ENCODE results near the gene IGF2BP2. TPM values are rescaled to one million over a fixed set of nuclear protein-coding genes. Genes with fewer than 3 reads are reported as not detected.
A peak's percentile ranks its signal among the peaks of the same experiment; 100 is the strongest.
"Not testable (repeated sequence)": the region's sequence is repeated elsewhere in the genome, so short reads cannot be mapped to it uniquely, and the experiment has no call there.

IGF2BP2 gene
- total RNA-seq, 2 experiments from 2014 or later = 0.62 TPM; not detected in 1

GRCh38 chr3:185661296-185661695 lies 163.5 kb downstream of the IGF2BP2 start:
- peaks cover 17% of the 10 kb centered on the region for H3K27me3 Mint-ChIP-seq
- H3K4me3 Mint-ChIP-seq; H3K36me3 Mint-ChIP-seq (ENCODE audit: low read depth); H3K9me3 Mint-ChIP-seq; H3K27ac Mint-ChIP-seq; H3K4me1 Mint-ChIP-seq; DNase-seq; POLR2A ChIA-PET: not testable (repeated sequence)
- CTCF ChIA-PET = interaction anchor here (0.9 to 3.0 kb wide), 6 partner anchors 11 to 35 kb away, joined by 3 to 19 read pairs (median 6); no protein-coding TSS in a partner anchor

- no peaks in the 10 kb centered on the region for H3K9me3 Mint-ChIP-seq
- peaks cover 2% of the 10 kb centered on the region for H3K4me1 Mint-ChIP-seq
- no peak overlapping the region for H3K4me3 Mint-ChIP-seq
- POLR2A ChIA-PET = interaction anchor here (0.6 kb wide), 1 partner anchor 1266 kb away, joined by 4 read pairs; no protein-coding TSS in a partner anchor
- DNase-seq = peak; percentile 77
- no peak overlapping the region for H3K27ac Mint-ChIP-seq
- peaks cover 17% of the 10 kb centered on the region for H3K27me3 Mint-ChIP-seq
- H3K36me3 Mint-ChIP-seq (ENCODE audit: low read depth) = no peaks in the 10 kb centered on the region
- CTCF ChIA-PET = interaction anchor here (0.5 to 3.0 kb wide), 21 partner anchors 9 to 357 kb away, joined by 3 to 19 read pairs (median 4); no protein-coding TSS in a partner anchor
These were observed 164.6 kb downstream of the IGF2BP2 start for GRCh38 chr3:185659942-185660921.

GRCh38 chr3:185658943-185659342 lies 165.9 kb downstream of the IGF2BP2 start:
- H3K4me3 Mint-ChIP-seq = no peak overlapping the region
- H3K9me3 Mint-ChIP-seq = no peaks in the 10 kb centered on the region
- POLR2A ChIA-PET = no interaction called here
- no peak for DNase-seq
- peaks cover 10% of the 10 kb centered on the region for H3K27me3 Mint-ChIP-seq
- CTCF ChIA-PET = interaction anchor here (0.6 to 3.0 kb wide), 3 partner anchors 12 to 388 kb away, joined by 3 to 19 read pairs (median 4); no protein-coding TSS in a partner anchor
- no peaks in the 10 kb centered on the region for H3K36me3 Mint-ChIP-seq (ENCODE audit: low read depth)
- H3K27ac Mint-ChIP-seq = no peak overlapping the region
- peaks cover 2% of the 10 kb centered on the region for H3K4me1 Mint-ChIP-seq

- Mint-ChIP-seq H3K36me3 (ENCODE audit: low read depth) (no peaks in the 10 kb centered on the region), H3K27me3 (peaks cover 8% of the 10 kb centered on the region), H3K27ac (no peak overlapping the region), H3K4me1 (peaks cover 2% of the 10 kb centered on the region), H3K9me3 (no peaks in the 10 kb centered on the region), H3K4me3 (no peak overlapping the region)
- CTCF ChIA-PET = interaction anchor here (1.9 kb wide), 1 partner anchor 12 kb away, joined by 4 read pairs; no protein-coding TSS in a partner anchor
- POLR2A ChIA-PET = no interaction called here
- DNase-seq = no peak
These were observed 166.3 kb downstream of the IGF2BP2 start for GRCh38 chr3:185658504-185658912.

GRCh38 chr3:185657691-185658503 lies 166.9 kb downstream of the IGF2BP2 start:
- POLR2A ChIA-PET = no interaction called here
- Mint-ChIP-seq H3K36me3 (ENCODE audit: low read depth) (no peaks in the 10 kb centered on the region), H3K27ac (no peak overlapping the region), H3K4me3 (no peak overlapping the region), H3K9me3 (no peaks in the 10 kb centered on the region), H3K4me1 (peaks cover 2% of the 10 kb centered on the region), H3K27me3 (peaks cover 2% of the 10 kb centered on the region)
- CTCF ChIA-PET = no interaction called here
- DNase-seq = no peak

- ChIA-PET POLR2A (no interaction called here), CTCF (no interaction called here)
- DNase-seq = no peak
- H3K27ac Mint-ChIP-seq = no peak overlapping the region
- H3K9me3 Mint-ChIP-seq = no peaks in the 10 kb centered on the region
- H3K27me3 Mint-ChIP-seq = no peaks in the 10 kb centered on the region
- no peaks in the 10 kb centered on the region for H3K36me3 Mint-ChIP-seq (ENCODE audit: low read depth)
- H3K4me1 Mint-ChIP-seq = peaks cover 2% of the 10 kb centered on the region
- no peak overlapping the region for H3K4me3 Mint-ChIP-seq
These were observed 167.6 kb downstream of the IGF2BP2 start for GRCh38 chr3:185657211-185657610.

GRCh38 chr3:185656321-185656840 lies 168.5 kb downstream of the IGF2BP2 start:
- Mint-ChIP-seq H3K36me3 (ENCODE audit: low read depth) (no peaks in the 10 kb centered on the region), H3K27me3 (no peaks in the 10 kb centered on the region), H3K9me3 (no peaks in the 10 kb centered on the region), H3K27ac (no peak overlapping the region), H3K4me3 (no peak overlapping the region), H3K4me1 (peaks cover 2% of the 10 kb centered on the region)
- CTCF ChIA-PET = no interaction called here
- POLR2A ChIA-PET = interaction anchor here (0.6 kb wide), 1 partner anchor 642 kb away, joined by 3 read pairs; no protein-coding TSS in a partner anchor
- DNase-seq = no peak

- Mint-ChIP-seq H3K27ac (no peak overlapping the region), H3K4me3 (no peak overlapping the region), H3K9me3 (no peaks in the 10 kb centered on the region), H3K27me3 (no peaks in the 10 kb centered on the region), H3K36me3 (ENCODE audit: low read depth) (no peaks in the 10 kb centered on the region), H3K4me1 (peaks cover 2% of the 10 kb centered on the region)
- CTCF ChIA-PET = no interaction called here
- no peak for DNase-seq
- POLR2A ChIA-PET = interaction anchor here (0.6 kb wide), 1 partner anchor 642 kb away, joined by 3 read pairs; no protein-coding TSS in a partner anchor
These were observed 169.2 kb downstream of the IGF2BP2 start for GRCh38 chr3:185655426-185656320.

- DNase-seq = no peak
- no peaks in the 10 kb centered on the region for H3K27me3 Mint-ChIP-seq
- ChIA-PET CTCF (interaction anchor here (1.1 kb wide), 1 partner anchor 28 kb away, joined by 3 read pairs; no protein-coding TSS in a partner anchor), POLR2A (no interaction called here)
- no peak overlapping the region for H3K27ac Mint-ChIP-seq
- no peaks in the 10 kb centered on the region for H3K4me1 Mint-ChIP-seq
- no peak overlapping the region for H3K4me3 Mint-ChIP-seq
- no peaks in the 10 kb centered on the region for H3K9me3 Mint-ChIP-seq
- H3K36me3 Mint-ChIP-seq (ENCODE audit: low read depth) = no peaks in the 10 kb centered on the region
These were observed 170.1 kb downstream of the IGF2BP2 start for GRCh38 chr3:185654758-185655145.

- Mint-ChIP-seq H3K9me3 (no peaks in the 10 kb centered on the region), H3K4me3 (no peak overlapping the region), H3K4me1 (no peaks in the 10 kb centered on the region), H3K27me3 (no peaks in the 10 kb centered on the region), H3K36me3 (ENCODE audit: low read depth) (no peaks in the 10 kb centered on the region), H3K27ac (no peak overlapping the region)
- ChIA-PET POLR2A (no interaction called here), CTCF (interaction anchor here (1.1 kb wide), 1 partner anchor 28 kb away, joined by 3 read pairs; no protein-coding TSS in a partner anchor)
- DNase-seq = no peak
These were observed 170.7 kb downstream of the IGF2BP2 start for GRCh38 chr3:185653949-185654757.

GRCh38 chr3:185651971-185652370 lies 172.9 kb downstream of the IGF2BP2 start:
- no peak for DNase-seq
- CTCF ChIA-PET = interaction anchor here (1.0 to 2.8 kb wide), 2 partner anchors 8 to 16 kb away, joined by 3 to 9 read pairs; no protein-coding TSS in a partner anchor
- H3K9me3 Mint-ChIP-seq = no peaks in the 10 kb centered on the region
- H3K4me3 Mint-ChIP-seq = no peak overlapping the region
- POLR2A ChIA-PET = no interaction called here
- no peaks in the 10 kb centered on the region for H3K36me3 Mint-ChIP-seq (ENCODE audit: low read depth)
- H3K27me3 Mint-ChIP-seq = no peaks in the 10 kb centered on the region
- no peaks in the 10 kb centered on the region for H3K4me1 Mint-ChIP-seq
- no peak overlapping the region for H3K27ac Mint-ChIP-seq

Measured in activated CD4-positive, alpha-beta T cell treated with anti-CD3 and anti-CD28 coated beads, Interleukin-2, amount 10 ng/mL, durations not matched to agents 7 days and 5 days (primary cell).